Hematopoietic multipotent progenitor cell treated with erythropoietin and hydrocortisone succinate and interleukin-3 and kit ligand, for 17 days (in vitro differentiated cells): Measurements from ENCODE around the gene FBRSL1.
"Not testable (repeated sequence)": the region's sequence is repeated elsewhere in the genome, so short reads cannot be mapped to it uniquely, and the experiment has no call there.

Experiments used
- DNase-seq: peaks from one replicate; pipeline ENCODE4 v3.0.0-alpha.2; 2015; ENCODE audit warnings: low spot score

Gene FBRSL1

GRCh38 chr12:132489602-132490266 is at the start of gene FBRSL1:
Gene FBRSL1, plus strand, starts transcription at chr12:132490151.
- peak; percentile 94 for DNase-seq

- not testable (repeated sequence) for DNase-seq
Observed at GRCh38 chr12:132440420-132440819, 49.5 kb upstream of the FBRSL1 start.

DNA sequence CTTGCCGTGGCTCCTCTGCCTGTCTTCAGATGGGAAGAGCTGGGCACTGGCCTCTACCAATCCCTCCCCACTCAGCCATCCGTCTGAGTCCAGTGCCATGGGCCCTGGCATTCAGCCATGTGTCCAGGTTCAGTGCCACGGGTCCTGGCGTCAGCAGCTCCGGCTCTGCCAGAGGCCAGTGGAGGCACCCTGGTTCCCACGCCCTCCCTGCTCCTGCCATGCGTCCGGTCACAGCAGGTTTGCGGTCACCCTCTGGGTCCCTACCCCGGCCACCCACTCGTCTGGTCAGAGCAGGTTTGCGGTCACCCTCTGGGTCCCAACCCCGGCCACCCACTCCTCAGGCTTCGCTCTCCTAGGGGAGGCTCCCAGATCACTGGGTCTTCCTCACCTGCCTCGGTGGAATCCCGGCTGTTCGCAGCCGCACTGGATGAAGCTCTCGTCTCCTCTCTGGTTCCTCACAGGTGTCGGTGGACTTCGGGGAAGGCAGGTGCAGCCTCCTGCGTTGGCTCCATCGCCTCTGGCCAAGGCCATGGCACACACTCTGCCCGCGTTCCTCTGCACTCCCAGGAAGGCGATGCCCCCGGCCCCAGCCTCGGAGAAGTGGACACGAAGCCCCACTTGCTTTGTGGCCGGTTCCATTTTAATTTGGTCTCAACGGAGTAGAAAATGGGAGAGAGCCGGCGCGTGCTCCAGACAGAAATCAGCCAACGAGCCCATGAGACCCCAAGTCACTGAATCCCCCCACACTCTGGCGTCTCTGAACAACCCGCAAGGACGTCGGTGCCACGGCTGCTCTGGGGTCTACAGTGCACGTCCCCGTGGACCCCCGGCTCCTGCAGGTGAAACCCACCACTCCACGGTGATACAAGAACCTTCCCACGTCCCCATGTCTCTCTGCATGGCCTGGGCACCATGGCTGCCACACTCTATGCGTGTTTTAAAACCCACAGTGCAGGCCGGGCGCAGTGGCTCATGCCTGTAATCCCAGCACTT is 47.8 kb upstream of the FBRSL1 start:
- DNase-seq = no peak

DNA sequence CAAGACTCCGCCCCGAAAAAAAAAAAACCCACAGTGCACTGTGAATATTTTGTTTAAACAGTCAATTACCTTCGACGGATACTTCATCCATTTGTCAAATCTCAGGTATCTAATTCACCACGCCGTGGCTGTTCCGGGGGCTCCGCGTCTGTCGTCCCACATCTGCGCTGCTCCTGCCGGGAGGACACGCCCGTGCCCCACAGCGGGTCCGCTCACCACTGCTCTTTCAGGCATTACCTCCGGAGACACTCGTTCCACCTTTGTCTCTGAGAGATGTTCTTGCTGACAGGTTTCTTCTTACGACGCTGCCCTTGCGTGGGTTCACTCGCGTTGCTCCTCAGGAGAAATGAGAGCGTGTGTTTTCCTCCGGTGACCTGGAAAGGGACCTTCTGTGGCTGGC is 46.9 kb upstream of the FBRSL1 start:
- no peak for DNase-seq

- no peak for DNase-seq
Observed at GRCh38 chr12:132444283-132444682, 45.7 kb upstream of the FBRSL1 start.

GRCh38 chr12:132444957-132445883 is 44.7 kb upstream of the FBRSL1 start:
- no peak for DNase-seq

DNA sequence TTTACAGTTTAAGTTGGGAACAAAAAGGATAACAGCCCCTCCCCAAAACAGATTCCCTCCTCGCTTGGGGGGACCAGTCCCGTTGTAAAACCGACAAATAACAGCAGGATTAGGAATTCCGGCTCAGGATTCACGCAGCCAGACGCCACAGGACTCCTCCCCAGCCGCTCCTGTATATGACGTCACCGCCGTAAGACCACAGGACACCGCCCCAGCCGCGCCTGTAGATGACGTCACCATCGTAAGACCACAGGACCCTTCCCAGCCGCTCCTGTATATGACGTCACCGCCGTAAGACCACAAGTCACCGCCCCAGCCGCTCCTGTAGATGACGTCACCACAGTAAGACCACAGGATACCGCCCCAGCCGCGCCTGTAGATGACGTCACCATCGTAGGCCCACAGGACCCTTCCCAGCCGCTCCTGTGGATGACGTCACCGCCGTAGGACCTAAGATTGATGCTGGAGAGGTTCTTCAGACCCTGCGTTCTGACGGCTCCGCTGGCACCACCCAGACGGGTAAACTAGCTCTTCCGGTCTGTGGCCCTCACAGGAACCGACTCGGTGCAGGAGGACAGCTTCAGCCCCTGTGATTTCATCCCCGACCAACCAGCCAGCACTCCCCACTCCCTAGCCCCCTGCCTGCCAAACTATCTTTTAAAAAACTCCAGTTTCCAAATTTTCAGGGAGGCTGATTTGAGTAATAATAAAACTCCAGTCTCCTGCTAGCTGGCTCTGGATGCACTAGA is 43.9 kb upstream of the FBRSL1 start:
- peak; percentile 42 for DNase-seq

DNA sequence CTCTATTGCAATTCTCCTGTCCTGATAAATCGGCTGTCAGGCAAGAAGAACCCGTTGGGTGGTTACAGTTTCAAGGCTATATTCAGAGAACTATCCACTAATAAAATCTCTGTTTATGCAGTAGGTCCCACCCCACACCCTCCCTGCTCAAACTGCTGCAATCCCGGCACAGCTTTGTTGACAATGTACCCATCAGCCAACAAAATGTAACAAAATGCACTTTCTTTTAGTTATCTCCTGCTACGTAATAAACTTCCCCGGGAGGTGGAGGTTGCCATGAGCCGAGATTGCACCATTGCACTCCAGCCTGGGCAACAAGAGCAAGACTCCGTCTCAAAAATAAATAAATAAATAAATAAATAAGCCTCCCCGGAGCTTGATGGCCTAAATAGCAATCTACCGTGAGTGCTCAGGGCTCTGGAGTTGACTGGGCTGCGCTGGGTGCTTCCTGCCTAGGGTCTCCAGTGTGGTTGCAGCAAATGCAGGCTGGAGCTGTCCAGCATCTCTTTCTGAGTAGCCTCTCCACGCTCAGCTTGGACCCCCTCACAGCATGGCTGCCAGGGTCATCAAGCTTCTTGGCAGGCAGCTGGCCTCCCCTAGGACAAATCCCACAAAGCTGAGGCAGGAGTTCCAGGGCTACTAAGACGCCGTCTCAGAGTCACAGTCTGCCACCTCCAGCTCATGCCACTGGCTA is 43.2 kb upstream of the FBRSL1 start:
- DNase-seq = no peak

DNA sequence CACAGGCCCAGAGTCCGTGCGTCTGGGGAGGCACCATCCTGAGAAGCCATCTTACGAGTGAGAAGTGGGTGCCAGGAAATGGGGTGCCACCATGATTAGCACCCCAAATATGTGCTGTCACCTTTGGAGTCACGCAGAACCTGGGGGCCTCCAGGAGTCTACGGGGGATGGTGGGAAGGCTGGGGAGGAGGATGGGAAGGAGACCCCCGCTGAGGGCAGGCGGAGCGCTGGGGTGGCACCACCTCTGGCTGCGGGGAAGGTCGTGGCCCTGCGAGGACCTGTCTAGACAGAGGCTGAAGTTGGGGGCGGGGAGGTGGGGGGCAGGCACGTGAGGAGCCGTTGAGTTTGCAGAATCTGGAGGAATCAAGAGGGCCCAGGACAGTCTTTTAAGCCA is 42.6 kb upstream of the FBRSL1 start:
- DNase-seq = no peak

- DNase-seq = no peak
Observed at GRCh38 chr12:132447731-132448462, 42.1 kb upstream of the FBRSL1 start.

DNA sequence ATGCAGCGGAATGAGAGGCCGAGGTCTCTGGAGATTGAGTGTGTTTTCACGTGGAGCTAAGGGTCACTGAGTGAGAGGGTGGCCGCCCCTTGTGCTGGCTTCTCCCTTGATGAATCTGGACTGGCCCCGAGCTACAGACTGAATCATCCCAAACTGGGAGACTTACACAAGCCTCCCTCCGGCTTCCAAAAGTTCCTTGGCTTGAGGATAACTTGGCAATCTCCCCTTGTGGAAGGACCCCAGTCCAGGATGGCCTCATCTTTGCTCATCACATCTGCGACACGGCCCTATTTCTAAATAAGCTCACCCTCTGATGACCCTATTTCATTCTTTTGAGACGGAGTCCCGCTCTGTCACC is 41.5 kb upstream of the FBRSL1 start:
- DNase-seq = no peak

GRCh38 chr12:132449565-132450417 is 40.2 kb upstream of the FBRSL1 start:
- DNase-seq = no peak

DNA sequence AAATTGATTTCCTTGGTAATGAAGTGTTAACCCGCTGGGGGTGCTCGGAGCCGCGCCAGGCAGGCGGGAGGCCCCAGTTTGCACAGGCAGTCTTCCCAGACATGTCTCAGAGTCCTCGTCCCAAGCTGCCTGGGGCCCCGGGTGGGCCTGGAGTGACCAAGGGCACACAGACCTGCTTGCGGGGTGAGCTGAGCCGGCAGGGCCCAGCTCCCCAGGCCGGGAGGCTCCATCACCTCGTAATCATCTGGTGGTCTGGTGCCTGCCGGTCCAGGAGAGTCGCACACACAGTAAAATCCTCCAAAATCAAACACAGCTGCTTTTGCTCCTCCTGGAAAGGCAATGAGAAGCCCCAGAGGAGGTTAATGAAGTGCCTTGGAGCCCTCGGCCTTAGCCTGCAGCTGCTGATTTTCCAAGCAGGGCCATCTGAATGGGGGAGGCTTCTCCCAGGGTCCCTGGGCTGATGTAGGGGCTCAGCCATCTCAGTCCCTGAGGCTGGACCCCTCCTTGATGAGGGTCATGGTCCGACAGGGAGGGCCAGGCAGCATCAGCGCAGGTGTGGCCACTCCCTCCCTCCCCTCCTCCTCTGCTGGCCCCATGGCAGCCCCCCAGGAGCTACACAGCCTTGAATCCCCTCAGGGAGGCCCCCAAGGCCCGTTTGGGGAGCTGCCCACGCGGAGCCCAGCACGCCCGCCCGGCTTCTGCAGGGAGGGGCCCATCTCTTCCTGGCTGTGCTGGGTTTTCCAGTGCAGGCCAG is 39.4 kb upstream of the FBRSL1 start:
- no peak for DNase-seq

DNA sequence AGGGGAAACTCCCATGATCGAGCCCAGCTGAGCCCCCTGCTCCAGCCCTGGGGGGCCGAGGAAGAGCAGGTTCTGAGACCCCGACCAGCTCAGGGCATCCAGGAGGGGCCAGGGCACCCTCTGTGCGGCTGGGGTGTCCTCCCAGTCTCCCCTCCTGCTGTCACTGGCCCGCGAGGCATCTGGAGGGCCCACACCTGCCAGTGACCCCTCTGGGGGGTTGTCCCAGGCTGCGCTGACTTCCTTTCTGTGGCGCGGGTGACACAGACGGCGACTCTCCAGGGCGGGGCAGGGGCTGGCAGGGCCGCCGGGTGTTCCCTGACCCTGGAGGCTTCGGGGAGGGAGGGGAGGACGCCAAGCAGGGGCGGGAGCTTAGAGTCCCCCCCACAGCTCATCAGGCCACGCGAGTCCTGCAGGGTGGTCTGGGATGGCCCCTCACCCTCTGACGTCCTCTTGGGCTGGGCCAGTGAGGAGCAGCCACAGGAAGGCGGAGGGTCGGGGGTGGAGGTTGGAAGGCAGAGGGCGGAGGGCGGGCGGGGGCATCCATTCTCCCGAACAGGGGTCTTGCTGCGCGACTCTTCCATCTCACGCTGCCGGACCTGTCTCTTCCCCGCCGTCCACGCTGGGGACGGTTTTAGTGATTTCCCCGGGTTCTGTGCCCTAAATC is 38.6 kb upstream of the FBRSL1 start:
- no peak for DNase-seq

GRCh38 chr12:132451836-132452195 is 38.1 kb upstream of the FBRSL1 start:
- DNase-seq = no peak

- no peak for DNase-seq
Observed at GRCh38 chr12:132452596-132453350, 37.2 kb upstream of the FBRSL1 start.
